NCI-H524 (cell line): Measurements from ENCODE around the gene SLC6A1.

ENCODE experiments used
- DNase-seq, 2 experiments: peaks; one replicate each; lab custom pipeline; 2025; lab: John Stamatoyannopoulos, UW

Gene SLC6A1

GRCh38 chr3:11019116-11019819 is 26.7 kb downstream of the SLC6A1 start:
- no peak for DNase-seq

- DNase-seq, result no peak
Measured at GRCh38 chr3:11020764-11021163, 28.2 kb downstream of the SLC6A1 start.

GRCh38 chr3:11021611-11022011 is 29.1 kb downstream of the SLC6A1 start:
- DNase-seq, result no peak

GRCh38 chr3:11022115-11022514 is 29.6 kb downstream of the SLC6A1 start:
- DNase-seq, result no peak

- DNase-seq, result no peak
Measured at GRCh38 chr3:11024181-11024580, 31.6 kb downstream of the SLC6A1 start.

- DNase-seq, result no peak
Measured at GRCh38 chr3:11029948-11030347, 37.4 kb downstream of the SLC6A1 start.

GRCh38 chr3:11033871-11034270 is 41.3 kb downstream of the SLC6A1 start:
- DNase-seq, result no peak

GRCh38 chr3:11034309-11034985 is 41.9 kb downstream of the SLC6A1 start:
- peak in 1 of 2 experiments; percentile 73 for DNase-seq

GRCh38 chr3:11035757-11036505 is 43.4 kb downstream of the SLC6A1 start:
- DNase-seq, result no peak

- DNase-seq, result no peak
Measured at GRCh38 chr3:11037241-11037873, 44.8 kb downstream of the SLC6A1 start.

GRCh38 chr3:11037976-11038375 is 45.4 kb downstream of the SLC6A1 start:
- no peak for DNase-seq

- DNase-seq, result no peak
Measured at GRCh38 chr3:11045536-11045935, 53.0 kb downstream of the SLC6A1 start.

GRCh38 chr3:11047500-11047899 is 55.0 kb downstream of the SLC6A1 start:
- DNase-seq, result no peak

GRCh38 chr3:11050666-11051323 is 58.2 kb downstream of the SLC6A1 start:
- no peak for DNase-seq

GRCh38 chr3:11053926-11054503 is 61.5 kb downstream of the SLC6A1 start:
- DNase-seq, result no peak

GRCh38 chr3:11054739-11055438 is 62.3 kb downstream of the SLC6A1 start:
- DNase-seq, result no peak

- DNase-seq, result no peak
Measured at GRCh38 chr3:11055496-11055895, 62.9 kb downstream of the SLC6A1 start.

GRCh38 chr3:11056531-11057050 is 64.0 kb downstream of the SLC6A1 start:
- DNase-seq, result no peak

- DNase-seq, result no peak
Measured at GRCh38 chr3:11057655-11058054, 65.1 kb downstream of the SLC6A1 start.

- DNase-seq, result peak; percentile 44 to 69
Measured at GRCh38 chr3:11059090-11059798, 66.7 kb downstream of the SLC6A1 start.
